HG03571 (cell line): ENCODE results near the gene ROM1.
"Not testable (repeated sequence)": the region's sequence is repeated elsewhere in the genome, so short reads cannot be mapped to it uniquely, and the experiment has no call there.

Experiments used
- ATAC-seq: cut with Tn5 transposase; IDR thresholded peaks from one replicate; pipeline ENCODE4 v1.9.1; 2021; ENCODE audit not compliant: unreplicated experiment

Gene ROM1

DNA sequence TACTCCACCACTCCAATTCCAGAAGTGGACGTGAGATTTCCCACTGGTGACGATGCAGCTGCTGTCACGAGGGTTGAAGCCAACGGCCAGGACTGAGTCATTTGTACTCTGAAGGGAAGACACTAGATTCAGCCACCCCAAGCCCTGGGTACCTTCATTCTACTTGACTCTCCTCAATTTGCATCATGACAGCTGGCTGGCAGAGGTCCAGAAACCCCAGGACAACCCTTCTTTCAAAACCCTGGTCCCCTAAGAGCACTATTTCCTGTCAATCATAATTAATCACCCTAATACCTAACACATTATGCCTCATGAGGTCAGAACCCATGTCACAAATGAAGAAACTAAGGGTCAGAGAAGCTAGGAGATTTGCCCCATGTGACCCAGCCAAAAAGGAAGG, 5.3 kb upstream of the ROM1 start:
- no peak for ATAC-seq

DNA sequence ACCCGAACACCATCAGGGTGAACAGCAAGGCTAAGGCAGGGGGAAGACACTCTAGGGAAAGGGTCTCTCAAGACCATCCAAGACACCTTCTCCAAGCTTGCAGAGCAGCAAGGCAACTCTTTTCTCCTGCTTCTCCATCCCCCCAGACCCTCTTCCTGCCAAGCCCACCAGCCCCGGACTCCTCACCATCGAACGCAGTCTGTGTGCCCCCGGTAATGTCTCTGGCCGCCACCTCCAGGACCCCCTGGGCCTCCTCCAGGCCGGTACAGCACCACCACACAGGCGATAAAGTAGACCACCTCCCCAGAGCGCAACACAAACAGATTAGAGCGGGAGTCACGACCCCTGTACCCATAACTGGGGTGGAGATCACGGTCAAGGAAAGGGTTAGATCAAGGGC, 4.3 kb upstream of the ROM1 start:
- no peak for ATAC-seq

DNA sequence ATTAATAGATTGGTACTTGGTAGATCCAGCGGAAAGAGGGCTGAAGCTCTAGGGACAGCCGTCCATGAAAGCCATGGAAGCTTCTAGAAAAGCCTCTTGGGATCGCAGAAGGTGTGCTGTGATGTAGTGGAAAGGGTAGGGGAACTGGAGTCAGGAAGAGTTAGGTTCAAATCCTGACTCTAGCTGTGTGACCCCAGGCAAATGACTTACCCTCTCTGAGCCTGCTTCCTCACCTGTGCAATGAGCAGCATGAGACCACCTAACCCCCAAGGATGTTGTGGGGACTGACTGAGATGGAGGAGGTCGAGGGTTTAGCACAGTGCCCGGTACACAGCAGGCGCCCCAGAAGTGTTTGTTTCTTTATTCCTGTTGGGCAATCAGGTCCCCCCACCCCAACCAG, 2.7 kb upstream of the ROM1 start:
- ATAC-seq = no peak

GRCh38 chr11:62610814-62611704, 2.0 kb upstream of the ROM1 start:
- ATAC-seq = no peak

DNA sequence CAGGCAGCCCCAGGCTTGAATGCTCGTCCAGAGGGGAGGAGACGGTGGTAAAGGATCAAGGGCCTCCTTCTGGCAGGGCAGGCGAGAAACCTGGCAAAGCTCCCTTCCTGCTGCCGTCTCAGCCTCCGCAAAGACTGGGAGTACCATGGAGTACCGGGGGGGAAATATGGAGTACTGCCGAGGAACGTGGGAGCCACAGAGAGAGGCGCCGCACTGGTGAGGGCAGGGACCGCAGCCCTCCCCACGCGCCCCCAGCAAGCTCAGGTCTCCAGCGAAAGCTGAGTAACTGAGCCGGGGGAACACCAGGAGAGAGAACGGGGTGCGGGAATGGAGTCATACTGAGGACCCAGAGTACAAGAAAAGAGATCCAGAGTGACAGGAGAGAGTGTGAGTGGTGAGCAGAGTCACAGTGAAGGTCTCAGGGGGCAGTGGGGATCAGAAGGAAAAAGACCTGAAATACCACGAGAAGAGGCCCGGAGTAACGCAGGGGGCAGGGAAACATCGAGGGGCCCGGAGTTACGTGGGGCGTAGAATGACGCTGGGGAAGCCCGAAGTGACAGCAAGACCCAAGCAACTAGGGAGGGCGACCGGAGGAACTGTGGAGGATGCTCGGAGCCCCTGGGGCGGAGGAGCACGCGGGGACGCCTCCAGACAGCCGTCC, 1.2 kb upstream of the ROM1 start:
- ATAC-seq = no peak

DNA sequence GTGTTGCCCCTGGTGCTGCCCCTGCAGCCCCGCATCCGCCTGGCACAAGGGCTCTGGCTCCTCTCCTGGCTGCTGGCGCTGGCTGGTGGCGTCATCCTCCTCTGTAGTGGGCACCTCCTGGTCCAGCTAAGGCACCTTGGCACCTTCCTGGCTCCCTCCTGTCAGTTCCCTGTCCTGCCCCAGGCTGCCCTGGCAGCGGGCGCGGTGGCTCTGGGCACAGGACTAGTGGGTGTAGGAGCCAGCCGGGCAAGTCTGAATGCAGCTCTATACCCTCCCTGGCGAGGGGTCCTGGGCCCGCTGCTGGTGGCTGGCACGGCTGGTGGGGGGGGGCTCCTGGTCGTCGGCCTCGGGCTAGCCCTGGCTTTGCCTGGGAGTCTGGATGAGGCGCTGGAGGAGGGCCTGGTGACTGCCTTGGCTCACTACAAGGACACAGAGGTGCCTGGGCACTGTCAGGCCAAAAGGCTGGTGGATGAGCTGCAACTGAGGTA, 278 bp downstream of the ROM1 start:
- no peak for ATAC-seq

DNA sequence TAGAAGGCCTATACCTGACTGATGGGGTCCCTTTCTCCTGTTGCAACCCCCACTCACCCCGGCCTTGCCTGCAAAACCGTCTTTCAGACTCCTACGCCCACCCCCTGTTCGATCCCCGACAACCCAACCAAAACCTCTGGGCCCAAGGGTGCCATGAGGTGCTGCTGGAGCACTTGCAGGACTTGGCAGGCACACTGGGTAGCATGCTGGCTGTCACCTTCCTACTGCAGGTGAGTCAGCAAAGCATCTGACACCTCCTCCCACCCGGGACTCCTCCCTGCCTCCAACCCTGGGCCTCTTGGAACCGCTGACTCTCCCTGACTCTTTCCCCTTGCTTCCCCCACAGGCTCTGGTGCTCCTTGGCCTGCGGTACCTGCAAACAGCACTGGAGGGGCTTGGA, 1.2 kb downstream of the ROM1 start:
- no peak for ATAC-seq

DNA sequence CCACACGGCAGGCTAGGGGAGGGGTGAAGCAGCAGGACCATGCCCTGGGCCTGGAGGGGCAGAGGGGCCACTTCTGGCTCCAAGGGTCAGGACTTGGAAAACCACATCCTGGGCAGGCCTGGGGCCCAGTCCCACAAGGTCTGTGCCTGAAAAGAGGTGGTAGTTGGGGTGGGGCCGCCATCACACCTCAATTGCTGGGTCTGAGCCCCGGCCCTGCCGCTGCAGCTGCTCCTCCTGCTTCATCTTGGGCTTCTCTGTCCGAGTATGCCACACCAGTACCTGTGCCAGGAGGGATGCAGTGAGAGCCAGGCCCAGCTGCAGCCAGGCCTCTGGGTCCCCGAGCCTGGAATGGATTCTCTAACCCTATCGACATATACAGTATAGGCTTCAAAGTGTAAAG, 2.5 kb downstream of the ROM1 start:
- no peak for ATAC-seq

DNA sequence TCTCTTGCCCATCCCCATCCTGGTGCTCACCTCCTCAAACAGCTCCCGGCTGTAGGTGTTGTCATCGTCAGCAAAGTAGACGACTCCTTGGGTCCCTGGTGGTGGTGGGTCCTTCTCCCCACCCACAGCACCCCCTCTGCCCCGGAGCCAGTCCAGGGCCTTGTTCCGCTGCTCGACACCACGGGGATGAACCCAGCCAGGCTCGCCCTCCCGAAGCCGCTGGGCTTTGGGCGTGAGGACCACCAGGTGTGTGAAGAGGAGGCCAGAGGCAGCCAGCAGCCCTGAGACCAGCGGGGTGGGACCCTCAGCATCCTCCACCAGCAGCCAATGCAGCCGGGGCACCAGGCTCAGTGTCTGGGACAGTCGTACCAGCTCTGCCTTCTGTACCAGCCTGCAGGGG, 3.9 kb downstream of the ROM1 start:
- ATAC-seq = not testable (repeated sequence)

DNA sequence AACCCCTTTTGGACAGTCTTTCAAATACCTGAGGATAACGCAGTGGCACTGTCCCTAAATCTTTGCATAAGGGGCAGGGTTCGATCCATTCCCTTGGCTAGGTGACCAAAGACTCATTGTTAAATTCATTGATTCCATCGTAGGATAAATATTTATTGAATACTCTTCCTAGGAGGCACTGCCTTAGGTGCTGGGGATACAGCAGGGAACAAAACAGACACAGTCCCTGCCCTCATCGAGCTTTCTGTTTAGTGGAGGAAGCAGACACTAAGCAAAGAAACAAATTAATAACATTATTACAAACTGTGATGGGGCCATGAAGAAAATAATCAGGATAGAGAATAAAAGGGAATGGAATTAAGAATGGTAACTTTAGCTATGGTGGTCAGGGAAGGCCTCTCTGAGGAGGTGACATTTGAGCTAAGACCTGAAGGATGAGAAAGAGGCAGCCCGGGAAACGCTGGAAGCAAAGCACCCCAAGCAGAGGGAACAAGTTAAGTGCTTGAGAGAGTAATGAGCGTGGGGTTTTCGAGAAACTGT, 8.0 kb downstream of the ROM1 start:
- no peak for ATAC-seq

DNA sequence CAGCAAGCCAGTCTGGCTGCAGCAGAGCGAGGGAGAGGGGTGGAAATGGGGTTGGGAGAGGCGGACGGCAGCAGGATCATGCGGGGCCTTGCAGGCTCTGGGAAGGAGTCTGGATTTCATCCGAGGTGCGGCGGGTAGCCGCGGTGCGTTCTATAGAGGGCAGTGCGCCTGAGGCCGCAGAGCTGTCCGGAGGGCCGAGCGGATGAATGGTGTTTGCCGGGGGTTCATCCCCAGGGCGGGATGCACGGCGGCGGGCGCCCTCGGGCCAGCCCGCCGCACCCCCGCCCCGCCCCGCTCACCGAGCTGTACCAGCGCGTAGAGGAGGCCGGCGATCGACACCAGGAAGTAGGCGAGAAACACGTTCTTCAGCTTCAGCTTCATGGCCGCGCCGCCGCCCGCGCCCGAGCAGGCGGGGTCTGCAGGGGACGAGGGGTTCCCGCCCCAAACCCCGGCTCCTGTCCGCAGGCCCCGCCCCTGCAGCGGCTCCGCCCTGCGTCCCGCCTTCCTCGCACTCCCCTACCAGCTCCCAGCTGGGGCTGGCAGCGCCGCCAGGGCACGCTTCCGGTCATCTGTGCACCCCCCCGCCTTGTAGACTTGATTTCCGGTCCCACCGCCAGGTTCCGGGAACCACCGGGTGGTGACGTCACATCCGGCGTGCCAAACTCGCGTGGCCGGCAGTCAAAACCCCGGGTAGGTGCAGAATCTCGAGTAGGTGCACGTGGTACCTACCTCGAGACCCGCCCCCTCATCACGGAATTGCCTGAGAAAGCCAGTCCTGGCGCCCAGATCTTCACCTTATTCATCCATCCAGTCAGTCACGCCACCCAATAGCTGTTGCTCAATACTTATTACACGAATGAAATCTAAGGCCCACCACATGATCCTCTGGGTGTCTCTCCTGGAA, 8.8 kb downstream of the ROM1 start, which contains the start of gene B3GAT3:
Gene B3GAT3 (minus strand): TSS at position 420 of the 904 bp plus-strand sequence. CDS start 39 bp downstream, at position 381.
- peak; percentile 90 for ATAC-seq

DNA sequence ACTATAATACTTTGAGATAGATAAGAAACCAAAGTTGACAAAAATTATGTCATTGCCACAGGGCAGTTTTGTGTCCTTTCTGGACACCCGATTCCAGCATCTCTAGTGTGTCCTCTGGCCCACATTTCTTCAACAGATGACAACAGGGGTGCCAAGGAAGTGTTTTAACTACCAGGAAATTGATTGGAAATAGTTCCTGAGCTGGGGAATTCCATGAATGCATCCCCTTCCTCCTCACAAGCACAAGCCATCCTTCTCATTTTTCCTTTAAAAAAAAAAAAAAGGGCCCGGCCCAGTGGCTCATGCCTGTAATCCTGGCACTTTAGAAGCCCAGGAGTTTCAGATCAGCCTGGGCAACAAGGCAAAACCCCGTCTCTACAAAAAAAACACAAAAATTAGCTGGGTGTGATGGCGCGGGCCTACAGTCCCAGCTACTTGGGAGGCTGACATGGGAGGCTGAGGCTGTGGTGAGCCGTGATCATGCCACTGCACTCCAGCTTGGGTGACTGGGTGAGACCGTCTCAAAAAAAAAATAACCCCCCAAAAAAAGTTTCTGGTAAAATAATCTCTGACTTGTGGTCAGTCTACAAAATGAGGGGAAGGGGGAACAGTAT, 9.5 kb downstream of the ROM1 start:
- ATAC-seq = no peak

- no peak for ATAC-seq
Observed at GRCh38 chr11:62627713-62628112, 14.7 kb downstream of the ROM1 start.

GRCh38 chr11:62632492-62632891, 19.4 kb downstream of the ROM1 start:
- ATAC-seq = no peak

GRCh38 chr11:62644220-62644619, 31.2 kb downstream of the ROM1 start:
- no peak for ATAC-seq

DNA sequence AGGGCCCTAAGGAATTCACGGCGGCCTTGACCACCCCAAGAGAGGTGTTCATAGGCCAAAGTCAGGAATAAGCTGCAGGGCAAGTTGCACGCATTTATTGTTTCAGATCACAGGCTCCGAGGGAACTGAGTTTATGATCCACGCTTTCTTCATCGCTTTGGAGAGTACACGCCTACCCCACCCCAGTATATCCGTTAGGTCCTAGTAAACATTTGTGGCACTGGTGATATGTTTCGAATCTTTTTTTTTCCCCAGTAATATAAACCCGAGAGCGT, 32.6 kb downstream of the ROM1 start:
- ATAC-seq = no peak

- ATAC-seq = peak; percentile 92
Observed at GRCh38 chr11:62645946-62646824, 33.1 kb downstream of the ROM1 start, which contains the start of gene GANAB. Gene GANAB, minus strand, starts transcription at chr11:62646613. Its CDS starts 14 bp downstream, at chr11:62646599.

- ATAC-seq = no peak
Observed at GRCh38 chr11:62646825-62647608, 34.0 kb downstream of the ROM1 start.

DNA sequence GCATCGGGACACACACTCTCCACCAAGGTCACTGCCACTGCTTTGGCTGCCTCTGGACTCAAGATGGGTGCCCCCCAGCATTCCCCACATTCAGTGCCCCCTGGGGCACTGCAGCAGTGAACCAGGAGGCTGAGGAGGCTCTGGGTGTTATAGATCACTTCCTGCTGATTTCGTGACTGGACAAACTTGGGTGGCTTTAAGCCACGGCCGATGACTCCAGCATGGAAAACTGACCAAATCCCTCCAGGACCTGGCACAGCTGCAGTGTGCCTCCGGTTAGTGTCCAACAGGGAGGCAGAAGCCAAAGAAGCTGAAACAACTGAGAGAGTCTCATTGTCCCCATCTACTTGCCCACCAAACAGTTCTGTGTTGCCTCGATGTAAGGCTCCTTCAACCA, 34.5 kb downstream of the ROM1 start:
- ATAC-seq = no peak
